Measurements from ENCODE around the gene FBXO15.

FBXO15 gene

DNA sequence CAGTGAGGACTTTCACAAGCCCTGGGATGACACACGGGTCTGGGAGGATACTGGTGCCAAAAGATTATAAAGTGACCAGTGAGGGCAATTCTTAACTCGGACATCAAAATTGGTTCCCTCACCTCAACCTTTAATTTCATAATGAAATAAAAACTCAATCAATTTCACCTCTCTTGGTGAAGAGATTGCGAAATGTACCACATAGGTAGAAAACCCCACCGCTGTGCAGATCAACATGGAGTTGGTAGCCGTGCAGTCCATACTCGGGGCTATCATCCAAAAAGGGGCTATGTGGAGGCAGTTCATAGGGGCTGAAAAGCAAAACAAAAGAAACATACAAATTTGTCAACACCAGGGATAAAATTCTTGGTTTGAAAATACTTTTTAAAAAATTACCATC, 24.4 kb downstream of the FBXO15 start:
- Histone ChIP-seq H3K18ac (ENCODE audit: low read depth in 1 of 2, low read length in 2 of 2) (no peak overlapping the region), H3K9ac (ENCODE audit: low read length) (no peak overlapping the region), H4K8ac (ENCODE audit: low read length) (no peak overlapping the region), H2BK120ac (ENCODE audit: low read depth, low read length) (no peak overlapping the region), H3K27me3 (ENCODE audit: control insufficient read depth in 1 of 2, insufficient read depth in 1 of 2, low read length in 2 of 2) (peaks cover 10 to 38% of the 10 kb centered on the region in 2 experiments), H2AK5ac (ENCODE audit: low read length, severe bottlenecking) (no peak overlapping the region), H2BK5ac (ENCODE audit: low read depth, low read length, poor library complexity, severe bottlenecking) (no peak overlapping the region), H4K91ac (ENCODE audit: low read length) (no peak overlapping the region), H3K14ac (ENCODE audit: low read length in 2 of 2) (no peak overlapping the region), H3K4me1 (ENCODE audit: control insufficient read depth, insufficient read depth, low read depth, low read length) (no peaks in the 10 kb centered on the region), H3K4me2 (ENCODE audit: low read length, poor library complexity, severe bottlenecking) (no peak overlapping the region), H3K27ac (ENCODE audit: low read length, poor library complexity, severe bottlenecking) (no peak overlapping the region), H3K9me3 (ENCODE audit: control insufficient read depth, low read length) (no peaks in the 10 kb centered on the region), H3K36me3 (ENCODE audit: control insufficient read depth in 1 of 2, insufficient read depth in 2 of 2, low read depth in 1 of 2, low read length in 2 of 2) (no peaks in the 10 kb centered on the region), H2AFZ (ENCODE audit: low read depth, low read length) (no peak overlapping the region), H3K4me3 (ENCODE audit: insufficient read depth in 1 of 2, low read depth in 1 of 2, low read length in 2 of 2) (no peak overlapping the region), H2BK15ac (ENCODE audit: low read depth, poor library complexity, severe bottlenecking) (no peak overlapping the region), H3K23ac (ENCODE audit: low read length in 2 of 2) (no peak overlapping the region), H3K4ac (ENCODE audit: low read depth in 1 of 2, low read length in 2 of 2) (no peak overlapping the region), H2BK12ac (ENCODE audit: low read length in 2 of 2) (no peak overlapping the region), H3K79me1 (replicated peaks; ENCODE audit: low read length, poor library complexity, severe bottlenecking) (no peaks in the 10 kb centered on the region)
- DNase-seq = no peak
- WGBS = 100% methylated on average over 5 of the region's 6 CpGs

DNA sequence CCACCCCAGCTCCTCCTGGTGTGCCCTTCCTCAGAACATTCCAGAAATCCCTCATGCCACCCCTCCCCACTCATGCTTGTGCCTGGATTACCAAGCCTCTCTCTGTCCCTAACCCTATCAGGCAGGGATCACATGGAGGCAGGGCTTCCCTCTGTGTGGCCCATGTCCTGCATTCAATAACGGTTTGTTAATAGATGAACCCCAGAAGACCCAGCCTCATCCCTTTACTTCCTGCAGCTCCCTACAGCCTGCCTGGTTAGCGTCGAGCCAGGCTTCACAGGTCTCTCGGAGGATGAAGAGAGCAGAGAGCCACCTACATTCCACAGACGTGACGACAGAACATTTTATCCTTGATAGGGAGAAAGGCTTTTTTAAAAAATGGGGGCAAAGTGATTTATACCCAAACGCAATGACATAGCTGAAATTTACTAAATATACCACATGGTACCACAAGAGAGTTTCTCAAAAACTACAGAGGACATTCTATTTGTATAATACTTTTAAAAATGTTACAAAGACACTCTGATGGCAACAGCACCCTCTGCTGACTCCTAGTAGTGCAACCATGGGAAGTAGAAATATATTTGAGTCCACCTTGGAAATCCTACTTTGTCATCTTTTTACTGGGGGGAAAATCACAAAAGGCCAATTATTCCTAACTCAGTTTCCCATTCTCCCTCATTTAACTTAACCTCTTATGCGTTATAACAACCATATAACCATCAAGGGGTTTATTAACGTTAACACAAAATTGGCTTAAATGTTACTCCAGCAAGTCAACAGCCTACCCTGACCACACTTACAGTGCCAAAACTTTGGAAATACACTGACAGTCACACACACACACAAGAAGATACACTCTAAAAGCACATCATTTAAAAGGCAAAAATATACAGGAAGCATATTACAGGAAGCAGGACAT, 30.7 kb downstream of the FBXO15 start:
- Histone ChIP-seq H3K4me1 (ENCODE audit: control insufficient read depth, insufficient read depth, low read depth, low read length) (no peaks in the 10 kb centered on the region), H3K4me2 (ENCODE audit: low read length, poor library complexity, severe bottlenecking) (no peak overlapping the region), H3K23ac (ENCODE audit: low read length in 2 of 2) (no peak overlapping the region), H3K79me1 (replicated peaks; ENCODE audit: low read length, poor library complexity, severe bottlenecking) (no peaks in the 10 kb centered on the region), H4K91ac (ENCODE audit: low read length) (no peak overlapping the region), H2BK5ac (ENCODE audit: low read depth, low read length, poor library complexity, severe bottlenecking) (no peak overlapping the region), H2BK120ac (ENCODE audit: low read depth, low read length) (no peak overlapping the region), H3K18ac (ENCODE audit: low read depth in 1 of 2, low read length in 2 of 2) (peak overlapping the region in 1 of 2 experiments; percentile 13), H3K9me3 (ENCODE audit: control insufficient read depth, low read length) (peaks cover 8% of the 10 kb centered on the region), H3K27me3 (ENCODE audit: control insufficient read depth in 1 of 2, insufficient read depth in 1 of 2, low read length in 2 of 2) (peaks cover 0 to 8% of the 10 kb centered on the region in 2 experiments), H3K14ac (ENCODE audit: low read length in 2 of 2) (no peak overlapping the region), H3K9ac (ENCODE audit: low read length) (no peak overlapping the region), H2AK5ac (ENCODE audit: low read length, severe bottlenecking) (no peak overlapping the region), H3K36me3 (ENCODE audit: control insufficient read depth in 1 of 2, insufficient read depth in 2 of 2, low read depth in 1 of 2, low read length in 2 of 2) (no peaks in the 10 kb centered on the region), H3K4ac (ENCODE audit: low read depth in 1 of 2, low read length in 2 of 2) (no peak overlapping the region), H4K8ac (ENCODE audit: low read length) (no peak overlapping the region), H3K4me3 (ENCODE audit: insufficient read depth in 1 of 2, low read depth in 1 of 2, low read length in 2 of 2) (no peak overlapping the region), H2BK15ac (ENCODE audit: low read depth, poor library complexity, severe bottlenecking) (no peak overlapping the region), H2BK12ac (ENCODE audit: low read length in 2 of 2) (peak overlapping the region in 1 of 2 experiments; percentile 70), H2AFZ (ENCODE audit: low read depth, low read length) (no peak overlapping the region), H3K27ac (ENCODE audit: low read length, poor library complexity, severe bottlenecking) (no peak overlapping the region)
- 19% methylated on average over 5 of the region's 9 CpGs for WGBS
- peak; percentile 58 for DNase-seq

DNA sequence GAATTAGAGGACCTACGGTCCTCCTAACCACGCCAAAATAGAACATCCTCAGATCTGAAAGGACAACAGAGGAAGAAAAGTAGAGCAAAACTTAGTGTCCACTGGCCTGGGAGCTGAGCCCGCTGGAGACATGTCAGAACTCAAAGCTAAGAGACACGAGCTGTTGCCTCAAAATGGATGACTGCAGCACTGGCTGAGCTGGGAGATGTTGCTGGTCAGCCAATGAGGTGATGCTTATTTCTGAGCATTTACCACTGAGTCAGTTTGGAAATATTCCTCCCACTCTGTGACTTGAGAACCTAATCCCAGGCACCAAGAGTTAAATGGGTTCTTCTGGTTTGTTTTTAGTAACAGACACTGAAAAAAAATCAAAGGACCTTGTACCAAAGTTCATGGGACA, 32.6 kb downstream of the FBXO15 start:
- 58% methylated on average over 4 of the region's 4 CpGs for WGBS
- Histone ChIP-seq H3K23ac (ENCODE audit: low read length in 2 of 2) (no peak overlapping the region), H2BK15ac (ENCODE audit: low read depth, poor library complexity, severe bottlenecking) (no peak overlapping the region), H3K4me3 (ENCODE audit: insufficient read depth in 1 of 2, low read depth in 1 of 2, low read length in 2 of 2) (no peak overlapping the region), H3K14ac (ENCODE audit: low read length in 2 of 2) (no peak overlapping the region), H3K4me1 (ENCODE audit: control insufficient read depth, insufficient read depth, low read depth, low read length) (no peaks in the 10 kb centered on the region), H2AFZ (ENCODE audit: low read depth, low read length) (no peak overlapping the region), H3K27me3 (ENCODE audit: control insufficient read depth in 1 of 2, insufficient read depth in 1 of 2, low read length in 2 of 2) (peaks cover 0 to 5% of the 10 kb centered on the region in 2 experiments), H2BK5ac (ENCODE audit: low read depth, low read length, poor library complexity, severe bottlenecking) (no peak overlapping the region), H2BK120ac (ENCODE audit: low read depth, low read length) (no peak overlapping the region), H3K9ac (ENCODE audit: low read length) (peak overlapping the region; percentile 53), H2BK12ac (ENCODE audit: low read length in 2 of 2) (peak overlapping the region in 1 of 2 experiments; percentile 47), H3K27ac (ENCODE audit: low read length, poor library complexity, severe bottlenecking) (no peak overlapping the region), H3K9me3 (ENCODE audit: control insufficient read depth, low read length) (peaks cover 14% of the 10 kb centered on the region), H3K36me3 (ENCODE audit: control insufficient read depth in 1 of 2, insufficient read depth in 2 of 2, low read depth in 1 of 2, low read length in 2 of 2) (no peaks in the 10 kb centered on the region), H3K4ac (ENCODE audit: low read depth in 1 of 2, low read length in 2 of 2) (peak overlapping the region in 1 of 2 experiments; percentile 81), H4K8ac (ENCODE audit: low read length) (no peak overlapping the region), H3K18ac (ENCODE audit: low read depth in 1 of 2, low read length in 2 of 2) (peak overlapping the region; percentile 21 to 24), H4K91ac (ENCODE audit: low read length) (no peak overlapping the region), H2AK5ac (ENCODE audit: low read length, severe bottlenecking) (no peak overlapping the region), H3K79me1 (replicated peaks; ENCODE audit: low read length, poor library complexity, severe bottlenecking) (no peaks in the 10 kb centered on the region), H3K4me2 (ENCODE audit: low read length, poor library complexity, severe bottlenecking) (no peak overlapping the region)
- peak; percentile 57 for DNase-seq

DNA sequence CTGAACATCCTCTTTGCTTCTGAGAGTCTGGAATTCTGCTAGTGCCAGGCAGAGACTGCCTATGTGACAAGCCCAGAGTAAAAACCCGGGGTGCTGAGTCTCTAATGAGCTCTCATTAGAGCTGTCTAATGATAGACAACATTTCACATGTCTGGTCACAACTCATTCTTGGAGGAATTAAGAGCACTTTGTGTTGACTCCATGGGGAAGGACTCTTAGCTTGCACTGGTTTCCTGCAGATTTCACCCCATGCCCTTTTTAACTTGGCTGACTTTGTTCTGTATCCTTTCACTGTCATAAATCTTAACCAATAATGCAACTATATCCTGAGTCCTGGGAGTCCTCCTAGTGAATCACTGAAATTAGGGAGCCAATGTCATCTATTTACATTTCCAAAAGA, 33.5 kb downstream of the FBXO15 start:
- H4K8ac ChIP-seq (ENCODE audit: low read length) = no peak overlapping the region
- 7% methylated on average over 1 of the region's 1 CpG for WGBS

More for the DNA sequence above, 33.5 kb downstream of the FBXO15 start:
- no peak overlapping the region for H3K14ac ChIP-seq (ENCODE audit: low read length in 2 of 2)
- H2BK120ac ChIP-seq (ENCODE audit: low read depth, low read length) = no peak overlapping the region
- H3K4me2 ChIP-seq (ENCODE audit: low read length, poor library complexity, severe bottlenecking) = no peak overlapping the region
- H2AFZ ChIP-seq (ENCODE audit: low read depth, low read length) = no peak overlapping the region
- peak overlapping the region; percentile 53 for H3K9ac ChIP-seq (ENCODE audit: low read length)
- no peak overlapping the region for H2BK15ac ChIP-seq (ENCODE audit: low read depth, poor library complexity, severe bottlenecking)
- no peak overlapping the region for H4K91ac ChIP-seq (ENCODE audit: low read length)
- H3K9me3 ChIP-seq (ENCODE audit: control insufficient read depth, low read length) = peaks cover 14% of the 10 kb centered on the region
- H3K4me1 ChIP-seq (ENCODE audit: control insufficient read depth, insufficient read depth, low read depth, low read length) = no peaks in the 10 kb centered on the region
- no peak overlapping the region for H2BK12ac ChIP-seq (ENCODE audit: low read length in 2 of 2)
- H2BK5ac ChIP-seq (ENCODE audit: low read depth, low read length, poor library complexity, severe bottlenecking) = no peak overlapping the region
- H3K36me3 ChIP-seq (ENCODE audit: control insufficient read depth in 1 of 2, insufficient read depth in 2 of 2, low read depth in 1 of 2, low read length in 2 of 2) = no peaks in the 10 kb centered on the region
- H3K4me3 ChIP-seq (ENCODE audit: insufficient read depth in 1 of 2, low read depth in 1 of 2, low read length in 2 of 2) = no peak overlapping the region
- H3K79me1 ChIP-seq (replicated peaks; ENCODE audit: low read length, poor library complexity, severe bottlenecking) = no peaks in the 10 kb centered on the region
- no peak overlapping the region for H2AK5ac ChIP-seq (ENCODE audit: low read length, severe bottlenecking)
- no peak overlapping the region for H3K23ac ChIP-seq (ENCODE audit: low read length in 2 of 2)
- no peak overlapping the region for H3K27ac ChIP-seq (ENCODE audit: low read length, poor library complexity, severe bottlenecking)
- H3K27me3 ChIP-seq (ENCODE audit: control insufficient read depth in 1 of 2, insufficient read depth in 1 of 2, low read length in 2 of 2) = no peaks in the 10 kb centered on the region
- DNase-seq = peak; percentile 33
- peak overlapping the region in 1 of 2 experiments; percentile 25 for H3K4ac ChIP-seq (ENCODE audit: low read depth in 1 of 2, low read length in 2 of 2)
- peak overlapping the region in 1 of 2 experiments; percentile 78 for H3K18ac ChIP-seq (ENCODE audit: low read depth in 1 of 2, low read length in 2 of 2)
